Lung (tissue), 12 donors: ENCODE data around the gene DVL3. TPM values are rescaled to one million over a fixed set of nuclear protein-coding genes. Genes with fewer than 3 reads are reported as not detected.
A peak's percentile ranks its signal among the peaks of the same experiment; 100 is the strongest.

ENCODE experiments used
- ATAC-seq: fragments of 200-7000 bp; cut with Tn5 transposase; one replicate; pipeline ENCODE4 v1.9.1; 2020; ENCODE audit warnings: moderate number of reproducible peaks; ENCODE audit not compliant: insufficient read depth, low FRiP score
- DNase-seq, 3 donors: peaks; one replicate each; pipeline ENCODE4 v3.0.0-alpha.2; 2013 to 2017
- H3K27ac ChIP-seq, 2 donors: one replicate each; pipeline ENCODE4 v1.5.1; 2013; ENCODE audit warnings: mild to moderate bottlenecking in 2 of 2, moderate library complexity in 2 of 2, control low read depth in 1 of 2, inconsistent platforms in 1 of 2, low read depth in 1 of 2, low read length in 1 of 2
- H3K27me3 ChIP-seq, 3 donors: one replicate each; pipeline ENCODE4 v1.5.1; 2013; ENCODE audit warnings: low read length in 2 of 3; ENCODE audit not compliant: control insufficient read depth in 3 of 3, insufficient read depth in 3 of 3
- H3K36me3 ChIP-seq, 4 donors: one replicate each; pipeline ENCODE4 v1.5.1; 2013; ENCODE audit warnings: low read length in 4 of 4, mild to moderate bottlenecking in 1 of 4, moderate library complexity in 1 of 4; ENCODE audit not compliant: control insufficient read depth in 4 of 4, insufficient read depth in 4 of 4
- H3K4me1 ChIP-seq, 5 donors: one replicate each; pipeline ENCODE4 v1.5.1; 2013; ENCODE audit warnings: low read length in 5 of 5, mild to moderate bottlenecking in 2 of 5, moderate library complexity in 1 of 5; ENCODE audit not compliant: control insufficient read depth in 5 of 5, insufficient read depth in 5 of 5
- H3K4me3 ChIP-seq: one replicate; pipeline ENCODE4 v1.5.1; 2013; ENCODE audit warnings: mild to moderate bottlenecking, control low read depth, moderate library complexity
- H3K9ac ChIP-seq, 2 donors: one replicate each; pipeline ENCODE4 v1.5.1; 2013; ENCODE audit warnings: low read length in 2 of 2, control low read depth in 1 of 2; ENCODE audit not compliant: insufficient read depth in 1 of 2
- H3K9me3 ChIP-seq, 4 donors: one replicate each; pipeline ENCODE4 v1.5.1; 2013; ENCODE audit warnings: low read length in 3 of 4, mild to moderate bottlenecking in 1 of 4, moderate library complexity in 1 of 4; ENCODE audit not compliant: control insufficient read depth in 4 of 4, insufficient read depth in 3 of 4
- CTCF ChIP-seq: IDR thresholded peaks from 2 replicates; pipeline ENCODE4 v1.5.1; 2012; ENCODE audit warnings: mild to moderate bottlenecking; ENCODE audit errors: control extremely low read depth, extremely low read depth
- WGBS, 2 donors: extraction: QIAGEN DNeasy Blood & Tissue Kit; methylation state at CpG; one replicate each; pipeline ENCODE4 v1.1.7; 2013; 5-methylcytosine and 5-hydroxymethylcytosine counted together
- polyA plus RNA-seq, 2 donors: library from polyadenylated mRNA; stranded (reverse); fragments of 200-250 nt; gene quantifications; one replicate each; pipeline ENCODE4 v1.2.1, GENCODE V29; 2013
- total RNA-seq, 2 donors: library from RNA; depleted of rRNA in 1 of 2; stranded (reverse); fragments of >200 nt in 1 of 2; gene quantifications; one replicate each; pipeline ENCODE4 v1.2.1, GENCODE V29; 2014 to 2021
- donor health status: control.
- donor health status: control.
- donor health status: Bipolar disorder and iron deficiency.
- donor health status: healthy.
- donor health status: DM: yes; HTN: yes; CAD: no.

The DVL3 gene
- total and polyA plus RNA-seq, 4 donors: 37.8 to 73.5 (median 45.8) TPM

GRCh38 chr3:184177331-184177731 lies 22.2 kb downstream of the DVL3 start:
- ATAC-seq (no peak), DNase-seq (peak in 1 of 3 donors; percentile 16)
- Histone ChIP-seq H3K9ac (peak overlapping the region in 1 of 2 donors; percentile 67), H3K36me3 (peaks cover 12 to 60% (median 54%) of the 10 kb centered on the region in 4 donors), H3K27me3 (no peaks in the 10 kb centered on the region), H3K4me3 (no peak overlapping the region), H3K4me1 (peaks cover 0 to 30% (median 14%) of the 10 kb centered on the region in 5 donors), H3K27ac (peak overlapping the region in 1 of 2 donors; percentile 83), H3K9me3 (no peaks in the 10 kb centered on the region)
- no peak for TF ChIP-seq CTCF
- WGBS, 2 donors: 43 to 48% methylated on average over 4 of the region's 4 CpGs

GRCh38 chr3:184177767-184178306 lies 22.7 kb downstream of the DVL3 start:
- H3K9me3 ChIP-seq: no peaks in the 10 kb centered on the region
- peaks cover 17 to 64% (median 57%) of the 10 kb centered on the region in 4 donors for H3K36me3 ChIP-seq
- ATAC-seq: no peak
- 91 to 98% methylated on average over 14 of the region's 14 CpGs for WGBS, 2 donors
- TF ChIP-seq CTCF: no peak
- no peak for DNase-seq
- no peak overlapping the region for H3K27ac ChIP-seq
- H3K9ac ChIP-seq: no peak overlapping the region
- peaks cover 0 to 30% (median 14%) of the 10 kb centered on the region in 5 donors for H3K4me1 ChIP-seq
- H3K4me3 ChIP-seq: no peak overlapping the region
- no peaks in the 10 kb centered on the region for H3K27me3 ChIP-seq

- no peak for TF ChIP-seq CTCF
- DNase-seq: no peak
- H3K4me1 ChIP-seq: peaks cover 0 to 30% (median 14%) of the 10 kb centered on the region in 5 donors
- H3K27ac ChIP-seq: no peak overlapping the region
- ATAC-seq: no peak
- 96 to 98% methylated on average over 13 of the region's 13 CpGs for WGBS, 2 donors
- no peaks in the 10 kb centered on the region for H3K9me3 ChIP-seq
- no peak overlapping the region for H3K9ac ChIP-seq
- H3K4me3 ChIP-seq: no peak overlapping the region
- no peaks in the 10 kb centered on the region for H3K27me3 ChIP-seq
- peaks cover 19 to 72% (median 59%) of the 10 kb centered on the region in 4 donors for H3K36me3 ChIP-seq
Observed at GRCh38 chr3:184178521-184179138, 23.5 kb downstream of the DVL3 start.
